OCI-M2 (cell line): ENCODE data around the gene GLDN.

Experiments
- DNase-seq: peaks from one replicate; lab custom pipeline; 2025; ENCODE audit not compliant: unreplicated experiment; lab: John Stamatoyannopoulos, UW

The GLDN gene

GRCh38 chr15:51322621-51323296, 18.7 kb upstream of the GLDN start:
- no peak for DNase-seq

GRCh38 chr15:51323749-51324148, 17.7 kb upstream of the GLDN start:
- DNase-seq: no peak

- DNase-seq: no peak
These were observed 16.3 kb upstream of the GLDN start for GRCh38 chr15:51325167-51325566.

GRCh38 chr15:51327081-51327480, 14.4 kb upstream of the GLDN start:
- no peak for DNase-seq

GRCh38 chr15:51328926-51329325, 12.5 kb upstream of the GLDN start:
- no peak for DNase-seq

- no peak for DNase-seq
These were observed 10.3 kb upstream of the GLDN start for GRCh38 chr15:51331141-51331540.

GRCh38 chr15:51332206-51333147, 9.0 kb upstream of the GLDN start:
- DNase-seq: no peak

GRCh38 chr15:51333571-51333970, 7.9 kb upstream of the GLDN start:
- DNase-seq: no peak

GRCh38 chr15:51334011-51334451, 7.4 kb upstream of the GLDN start:
- DNase-seq: no peak

- no peak for DNase-seq
These were observed 6.4 kb upstream of the GLDN start for GRCh38 chr15:51335087-51335486.

- DNase-seq: no peak
These were observed 5.7 kb upstream of the GLDN start for GRCh38 chr15:51335538-51336410.

- DNase-seq: no peak
These were observed 3.0 kb upstream of the GLDN start, which contains the start of gene CYP19A1 for GRCh38 chr15:51338496-51338895. Gene CYP19A1, minus strand, starts transcription at chr15:51338596. Its CDS starts 95,684 bp downstream, at chr15:51242912.

GRCh38 chr15:51342227-51342999, 958 bp downstream of the GLDN start:
- DNase-seq: no peak

GRCh38 chr15:51343466-51343865, 2.0 kb downstream of the GLDN start:
- DNase-seq: no peak

- DNase-seq: no peak
These were observed 4.7 kb downstream of the GLDN start for GRCh38 chr15:51346136-51346535.

GRCh38 chr15:51348688-51349087, 7.2 kb downstream of the GLDN start:
- no peak for DNase-seq

GRCh38 chr15:51349156-51349844, 7.8 kb downstream of the GLDN start:
- DNase-seq: no peak

- DNase-seq: no peak
These were observed 9.3 kb downstream of the GLDN start for GRCh38 chr15:51350723-51351122.

GRCh38 chr15:51353976-51354375, 12.5 kb downstream of the GLDN start:
- DNase-seq: no peak

- no peak for DNase-seq
These were observed 13.6 kb downstream of the GLDN start for GRCh38 chr15:51355096-51355495.
